ENCODE results near the gene NEDD4.

GRCh38 chr15:56031402-56031801, 38.0 kb upstream of the NEDD4 start:
- TF ChIP-seq CTCF (IDR thresholded peaks at IDR 0.05) (no peak), POLR2AphosphoS5 (IDR thresholded peaks at IDR 0.05) (no peak)

All from esophagus muscularis mucosa (tissue), 3 donors.